H1 (cell line): Measurements from ENCODE around the gene BRD1. TPM values are rescaled to one million over a fixed set of nuclear protein-coding genes. Genes with fewer than 3 reads are reported as not detected.

ENCODE experiments used
- ASH2L ChIP-seq: fragments of 200-600, 300-600 bp; sonication (generic); IDR thresholded peaks from one replicate; pipeline ENCODE4 v1.7.1; 2017; ENCODE audit warnings: low read length
- EP300 ChIP-seq, 2 experiments: IDR thresholded peaks; 1 replicate in 1 of 2; 2 replicates in 1 of 2; pipeline ENCODE4 v1.6.1; 2011 to 2012; ENCODE audit warnings: low read depth in 2 of 2, low read length in 2 of 2, mild to moderate bottlenecking in 2 of 2, borderline replicate concordance in 1 of 2, inconsistent platforms in 1 of 2, moderate library complexity in 1 of 2
- MAFK ChIP-seq: IDR thresholded peaks from 2 replicates; pipeline ENCODE4 v1.6.1; 2012; ENCODE audit warnings: low read depth, mild to moderate bottlenecking, improper control_type of control experiment, low read length
- RFX5 ChIP-seq: IDR thresholded peaks from 2 replicates; pipeline ENCODE4 v1.6.1; 2011; ENCODE audit warnings: low read depth, low read length, improper control_type of control experiment, borderline replicate concordance
- polyA plus RNA-seq, 7 experiments: library from polyadenylated mRNA; depleted of rRNA in 3 of 7; stranded (reverse) in 5 of 7; unstranded in 2 of 7; fragments of >200 nt in 5 of 7; fragments of 200-250 nt in 2 of 7; gene quantifications; 1 replicate in 5 of 7; 2 replicates in 1 of 7; 4 replicates in 1 of 7; pipeline versions ENCODE4 v1.2.1 to v1.2.3, GENCODE V29; 2011 to 2013; ENCODE audit warnings: missing spikeins in 2 of 7, mixed read lengths in 2 of 7
- total RNA-seq: library from RNA; stranded (reverse); fragmentation: NEBNext Ultra II Directional; extraction: Animal tissue kit (Norgen Biotek cat#: 25700); gene quantifications from 2 replicates; pipeline ENCODE4 v1.2.1, GENCODE V29; 2021

Gene BRD1
- total and polyA plus RNA-seq, 2 of the 8 experiments (the other 6 are each of a cell fraction or from before 2014, with no cell fraction given) = 6.8 to 34.0 TPM

- TF ChIP-seq EP300 (IDR thresholded peaks at IDR 0.05; ENCODE audit: borderline replicate concordance in 1 of 2, low read depth in 2 of 2, low read length in 2 of 2) (no peak), MAFK (no peak), ASH2L (no peak), RFX5 (no peak)
Measured at GRCh38 chr22:49787861-49788260, 39.8 kb downstream of the BRD1 start (continued).
